Activated CD8-positive, alpha-beta memory T cell treated with anti-CD3 and anti-CD28 coated beads, Interleukin-2, amount 50 U/mL, for 1 hour (primary cell): ENCODE results near the gene OST4.

Source experiments
- DNase-seq: peaks from one replicate; pipeline ENCODE4 v3.0.0-alpha.2; 2020; ENCODE audit errors: extremely low read depth

The OST4 gene

DNA sequence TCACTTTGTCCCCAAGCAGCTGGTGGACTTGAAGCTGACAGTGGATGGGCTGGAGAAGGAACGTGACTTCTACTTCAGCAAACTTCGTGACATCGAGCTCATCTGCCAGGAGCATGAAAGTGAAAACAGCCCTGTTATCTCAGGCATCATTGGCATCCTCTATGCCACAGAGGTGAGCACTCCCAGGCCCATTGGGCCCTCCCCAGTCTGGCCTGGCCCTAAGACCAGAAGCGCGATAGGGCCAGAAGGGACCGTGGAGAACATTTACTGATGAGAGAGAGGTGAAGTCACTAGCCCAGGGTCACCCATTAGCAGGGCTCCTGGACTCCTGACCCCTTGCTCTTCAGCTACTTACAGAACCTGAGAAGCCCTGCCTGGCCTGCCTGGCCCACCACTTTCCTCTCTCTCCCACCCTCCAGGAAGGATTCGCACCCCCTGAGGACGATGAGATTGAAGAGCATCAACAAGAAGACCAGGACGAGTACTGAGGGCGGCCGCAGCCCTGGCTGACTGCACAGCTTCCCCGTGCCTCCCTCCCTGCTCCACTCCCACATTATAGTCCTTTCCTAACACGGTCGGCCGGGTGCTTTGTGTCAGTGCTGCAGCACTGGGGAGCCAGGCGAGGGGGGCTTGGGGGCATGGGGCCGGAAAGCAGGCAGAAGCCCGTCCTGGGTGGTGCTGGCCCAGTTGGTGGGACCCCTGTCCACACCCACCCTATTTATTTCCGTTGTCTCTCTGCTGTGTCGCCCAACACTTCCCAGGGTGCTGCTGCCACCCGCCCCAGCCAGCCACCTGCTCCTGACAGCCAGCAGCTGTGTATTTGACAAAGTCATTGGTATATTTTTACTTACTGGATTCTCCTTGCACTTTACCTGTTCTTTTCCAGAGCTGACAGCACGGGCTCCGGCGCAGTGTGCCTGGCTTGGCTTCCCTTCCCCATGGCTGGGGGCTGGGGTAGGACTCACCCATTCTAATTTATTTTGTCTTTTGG lies 45.3 kb downstream of the OST4 start:
- no peak for DNase-seq

- DNase-seq, result no peak
These were observed 46.1 kb downstream of the OST4 start for GRCh38 chr2:27025281-27025800.

DNA sequence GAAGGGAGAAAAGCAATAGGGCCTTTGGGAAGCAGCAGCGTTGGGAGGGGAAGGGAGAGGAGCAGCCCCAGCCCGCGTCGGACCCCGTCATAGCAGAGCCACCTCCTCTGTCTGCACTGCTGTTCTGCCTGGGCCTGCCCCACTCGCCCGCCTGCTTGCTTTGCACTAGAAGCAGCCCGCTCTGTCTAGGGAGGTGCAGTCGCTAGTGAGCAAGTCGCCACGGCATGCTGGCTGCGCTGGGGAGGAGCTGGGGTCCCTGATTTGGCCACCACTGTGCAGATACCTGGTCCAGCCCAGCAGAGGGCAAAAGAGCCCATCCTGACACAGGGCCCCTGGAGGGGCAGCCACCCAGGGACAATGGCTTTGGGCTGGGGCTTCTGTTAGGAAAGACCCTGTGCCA lies 46.6 kb downstream of the OST4 start:
- DNase-seq, result no peak

DNA sequence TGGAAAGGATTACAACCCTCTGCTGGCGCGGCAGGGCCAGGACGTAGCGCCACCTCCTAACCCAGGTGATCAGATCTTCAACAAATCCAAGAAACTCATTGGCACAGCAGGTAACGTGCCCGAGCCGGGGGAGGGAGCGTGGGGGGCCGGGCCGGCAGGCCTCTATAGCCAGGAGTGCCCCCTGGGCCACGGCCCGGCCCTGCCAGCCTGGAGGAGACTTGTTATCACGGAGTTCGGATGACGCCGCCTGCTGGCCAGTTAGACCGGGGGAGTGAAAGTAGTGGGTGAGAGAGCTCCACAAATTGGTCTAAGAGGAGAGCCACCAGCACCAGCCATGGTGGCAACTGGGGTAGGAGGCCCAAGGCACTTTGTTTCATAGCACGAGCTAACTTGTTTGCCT lies 47.3 kb downstream of the OST4 start:
- no peak for DNase-seq

- no peak for DNase-seq
These were observed 47.7 kb downstream of the OST4 start for GRCh38 chr2:27023740-27024139.

- no peak for DNase-seq
These were observed 50.0 kb downstream of the OST4 start for GRCh38 chr2:27021253-27022049.
